Measurements from ENCODE around the gene FAP. TPM values are rescaled to one million over a fixed set of nuclear protein-coding genes. Genes with fewer than 3 reads are reported as not detected.

Gene FAP
- total RNA-seq (2021; fragmentation: NEBNext Ultra II Directional; extraction: Animal tissue kit (Norgen Biotek cat#: 25700)) = not detected in 2 replicates
- not detected in 2 replicates for polyA plus RNA-seq (2011; rRNA removed)
- not detected for polyA plus RNA-seq (2011; cell fraction: cytosol; rRNA removed)
- not detected for polyA plus RNA-seq (2011; cell fraction: nucleus; rRNA removed)
- not detected in 4 replicates for polyA plus RNA-seq (2012, experiment 1 of 2)
- polyA plus RNA-seq (2012, experiment 2 of 2) = not detected
- polyA plus RNA-seq (2013, experiment 1 of 2) = not detected
- not detected for polyA plus RNA-seq (2013, experiment 2 of 2)
- polyA minus RNA-seq (2011; rRNA and poly(A)+ RNA removed) = not detected in 2 replicates
- not detected for polyA minus RNA-seq (2011; cell fraction: cytosol; rRNA and poly(A)+ RNA removed)
- not detected for polyA minus RNA-seq (2011; cell fraction: nucleus; rRNA and poly(A)+ RNA removed)
- long read RNA-seq, experiment 1 = 0 reads
- long read RNA-seq, experiment 2 = 0 reads

DNA sequence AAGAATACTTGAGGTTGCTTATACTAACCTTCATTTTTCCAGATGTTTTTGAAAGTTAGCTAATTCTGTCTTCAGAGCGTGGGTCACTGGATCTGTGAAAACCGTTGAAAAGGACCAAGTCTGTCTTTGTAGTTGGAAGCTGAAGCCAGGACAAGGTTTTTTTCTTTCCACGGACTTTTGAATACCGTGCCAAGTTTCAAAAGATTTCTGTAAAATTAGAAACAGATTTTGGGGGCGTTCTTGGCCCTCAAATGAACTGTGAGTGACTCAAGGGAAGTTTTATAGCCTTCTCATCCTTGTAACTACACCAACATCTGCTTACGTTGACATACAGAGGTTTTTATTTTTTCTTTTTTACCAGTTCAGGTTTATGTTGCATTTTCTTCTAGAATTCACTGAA lies at the start of gene FAP:
FAP (minus strand) TSS at position 152 of the 400 bp plus-strand sequence; CDS start at position 34, 118 bp downstream.
- CTCF ChIA-PET (ENCODE audit: partially characterized antibody) = interaction anchor here (2.8 to 4.1 kb wide), 2 partner anchors 23 to 55 kb away, joined by 11 to 20 read pairs; no protein-coding TSS in a partner anchor
- Histone ChIP-seq H2BK12ac (ENCODE audit: low read depth, low read length) (no peak within 1 kb of the TSS), H3K4me1 (replicated peaks in 1 of 4; ENCODE audit: control insufficient read depth in 3 of 4, insufficient read depth in 4 of 4, low read length in 3 of 4) (no peaks in the 10 kb centered on the region), H3K27me3 (replicated peaks in 1 of 4; ENCODE audit: control insufficient read depth in 3 of 4, extremely low read depth in 1 of 4, insufficient read depth in 3 of 4, low read length in 3 of 4) (no peaks in the 10 kb centered on the region), H3K18ac (ENCODE audit: extremely low read depth, low read length) (no peak within 1 kb of the TSS), H2BK5ac (ENCODE audit: low read depth, low read length) (no peak within 1 kb of the TSS), H3K9ac (replicated peaks in 1 of 4; ENCODE audit: extremely low read depth in 1 of 4, low read depth in 3 of 4, low read length in 3 of 4) (no peak within 1 kb of the TSS), H3K79me2 (ENCODE audit: control insufficient read depth in 1 of 2, insufficient read depth in 2 of 2, low read length in 2 of 2) (no peaks in the 10 kb centered on the region), H4K5ac (ENCODE audit: insufficient read length, low read depth, low read length) (no peak within 1 kb of the TSS), H2AK5ac (ENCODE audit: low read depth, low read length) (no peak within 1 kb of the TSS), H2BK15ac (ENCODE audit: low read length) (no peak within 1 kb of the TSS), H3K27ac (ENCODE audit: low read depth, low read length) (no peak within 1 kb of the TSS), H3K36me3 (ENCODE audit: control insufficient read depth in 2 of 4, insufficient read depth in 4 of 4, low read length in 3 of 4) (no peaks in the 10 kb centered on the region), H2BK20ac (ENCODE audit: low read length) (no peak within 1 kb of the TSS), H4K91ac (replicated peaks; ENCODE audit: insufficient read length, low read length) (no peak within 1 kb of the TSS), H3K4me3 (ENCODE audit: extremely low read depth in 1 of 4, insufficient read depth in 2 of 4, low read depth in 3 of 4, low read length in 4 of 4) (no peak within 1 kb of the TSS), H3K14ac (ENCODE audit: insufficient read length) (no peak within 1 kb of the TSS), H3K4me2 (ENCODE audit: insufficient read depth in 1 of 2, low read depth in 2 of 2, low read length in 2 of 2) (no peak within 1 kb of the TSS), H4K8ac (ENCODE audit: extremely low read depth, insufficient read depth, low read length) (no peak within 1 kb of the TSS), H3K23ac (ENCODE audit: insufficient read length) (no peak within 1 kb of the TSS), H2BK120ac (replicated peaks; ENCODE audit: low read depth, low read length) (no peak within 1 kb of the TSS), H4K20me1 (replicated peaks in 1 of 2; ENCODE audit: control insufficient read depth in 1 of 2, insufficient read depth in 2 of 2, low read length in 2 of 2) (no peaks in the 10 kb centered on the region), H3K23me2 (ENCODE audit: low read depth, low read length) (no peaks in the 10 kb centered on the region), H3K9me3 (ENCODE audit: insufficient read depth in 2 of 2, low read depth in 1 of 2, low read length in 1 of 2) (no peaks in the 10 kb centered on the region), H3K4ac (replicated peaks; ENCODE audit: insufficient read length, low read depth, low read length) (no peak within 1 kb of the TSS), H3K79me1 (ENCODE audit: low read depth, low read length) (no peaks in the 10 kb centered on the region), H2AFZ (ENCODE audit: low read length) (no peak within 1 kb of the TSS), H3K56ac (replicated peaks; ENCODE audit: insufficient read length, low read depth, low read length) (no peak within 1 kb of the TSS)
- FAIRE-seq (no peak), DNase-seq (ENCODE audit: low read depth in 1 of 2, low spot score in 2 of 2) (no peak)
- 85% methylated on average over 6 of the region's 6 CpGs; no CpG with 5 or more reads in 1 of the 2 experiments for WGBS, 2 experiments (ENCODE audit: extremely low coverage in 1 of 2, insufficient coverage in 1 of 2, insufficient read length in 1 of 2, insufficient replicate concordance in 2 of 2, low coverage in 1 of 2, low lambda C conversion rate in 2 of 2, missing lambda C conversion rate in 1 of 2)
- POLR2A ChIA-PET (ENCODE audit: partially characterized antibody) = no interaction called here
- TF ChIP-seq SP2 (IDR thresholded peaks at IDR 0.05; ENCODE audit: low read length) (no peak), CREB1 (IDR thresholded peaks at IDR 0.05) (no peak), JUN (IDR thresholded peaks at IDR 0.05; ENCODE audit: low read depth, low read length) (no peak), MAFK (IDR thresholded peaks at IDR 0.05; ENCODE audit: low read depth, low read length) (no peak), CHD2 (IDR thresholded peaks at IDR 0.05; ENCODE audit: low read length) (no peak), CTCF (IDR thresholded peaks at IDR 0.05; ENCODE audit: control extremely low read depth in 1 of 3, insufficient read depth in 1 of 3, low read depth in 1 of 3, low read length in 3 of 3) (no peak), CEBPB (IDR thresholded peaks at IDR 0.05; ENCODE audit: low read depth, low read length) (no peak), GTF2F1 (IDR thresholded peaks at IDR 0.05; ENCODE audit: borderline replicate concordance, low read depth, low read length) (no peak), CHD1 (IDR thresholded peaks at IDR 0.05; ENCODE audit: low read depth, low read length) (no peak), POU5F1 (IDR thresholded peaks at IDR 0.05; ENCODE audit: low read depth, low read length) (no peak)

All from H1 (cell line).